RKO (cell line): ENCODE results near the gene BHLHE23.

Source experiments
- DNase-seq: peaks from one replicate; pipeline ENCODE4 v3.0.0-alpha.2; 2016; ENCODE audit warnings: low spot score

BHLHE23 gene

GRCh38 chr20:63009045-63009961 is 2.5 kb upstream of the BHLHE23 start:
- DNase-seq = peak; percentile 75

GRCh38 chr20:63008541-63009044 is 1.8 kb upstream of the BHLHE23 start:
- no peak for DNase-seq

- DNase-seq = no peak
These were observed 1.1 kb upstream of the BHLHE23 start for GRCh38 chr20:63007646-63008488.

GRCh38 chr20:63007360-63007645 is 539 bp upstream of the BHLHE23 start:
- no peak for DNase-seq

- DNase-seq = no peak
These were observed 763 bp downstream of the BHLHE23 start for GRCh38 chr20:63005862-63006539.

GRCh38 chr20:63005365-63005861 is 1.4 kb downstream of the BHLHE23 start:
- DNase-seq = no peak

- DNase-seq = no peak
These were observed 2.0 kb downstream of the BHLHE23 start for GRCh38 chr20:63004607-63005364.

- no peak for DNase-seq
These were observed 3.2 kb downstream of the BHLHE23 start for GRCh38 chr20:63003546-63003945.

GRCh38 chr20:63002511-63002910 is 4.3 kb downstream of the BHLHE23 start:
- no peak for DNase-seq

GRCh38 chr20:63000958-63001357 is 5.8 kb downstream of the BHLHE23 start:
- no peak for DNase-seq

- no peak for DNase-seq
These were observed 6.7 kb downstream of the BHLHE23 start for GRCh38 chr20:63000036-63000435.

- DNase-seq = no peak
These were observed 7.2 kb downstream of the BHLHE23 start for GRCh38 chr20:62999580-62999979.

GRCh38 chr20:62998449-62998848 is 8.3 kb downstream of the BHLHE23 start:
- DNase-seq = no peak

- DNase-seq = no peak
These were observed 9.2 kb downstream of the BHLHE23 start for GRCh38 chr20:62997417-62998035.

- DNase-seq = no peak
These were observed 10.2 kb downstream of the BHLHE23 start for GRCh38 chr20:62996596-62996982.

- no peak for DNase-seq
These were observed 10.7 kb downstream of the BHLHE23 start for GRCh38 chr20:62995898-62996595.

- no peak for DNase-seq
These were observed 11.3 kb downstream of the BHLHE23 start for GRCh38 chr20:62995481-62995880.

GRCh38 chr20:62994869-62995281 is 11.9 kb downstream of the BHLHE23 start:
- DNase-seq = no peak

GRCh38 chr20:62993856-62994494 is 12.8 kb downstream of the BHLHE23 start:
- DNase-seq = no peak

GRCh38 chr20:62991863-62992262 is 14.9 kb downstream of the BHLHE23 start:
- DNase-seq = no peak
